ENCODE measurements around the gene OXCT1.
"Not testable (repeated sequence)": the region's sequence is repeated elsewhere in the genome, so short reads cannot be mapped to it uniquely, and the experiment has no call there.

The OXCT1 gene

GRCh38 chr5:41747301-41747700 lies 122.9 kb downstream of the OXCT1 start:
- no peak overlapping the region for H2AFZ ChIP-seq (ENCODE audit: low read depth, low read length)
- H3K4me3 ChIP-seq (ENCODE audit: low read length), result no peak overlapping the region
- H3K27me3 ChIP-seq (ENCODE audit: insufficient read depth, low read length), result no peaks in the 10 kb centered on the region
- H3K4me1 ChIP-seq (ENCODE audit: insufficient read depth, low read length), result no peaks in the 10 kb centered on the region
- no peaks in the 10 kb centered on the region for H3K9me3 ChIP-seq (ENCODE audit: low read length)
- no peaks in the 10 kb centered on the region for H3K36me3 ChIP-seq (ENCODE audit: insufficient read depth, low read length)

- not testable (repeated sequence) for H2AFZ ChIP-seq (ENCODE audit: low read depth, low read length); H3K9me3 ChIP-seq (ENCODE audit: low read length); H3K4me1 ChIP-seq (ENCODE audit: insufficient read depth, low read length); H3K27me3 ChIP-seq (ENCODE audit: insufficient read depth, low read length); H3K36me3 ChIP-seq (ENCODE audit: insufficient read depth, low read length); H3K4me3 ChIP-seq (ENCODE audit: low read length)
Measured at GRCh38 chr5:41742608-41743007, 127.6 kb downstream of the OXCT1 start.

- H3K9me3 ChIP-seq (ENCODE audit: low read length), result no peaks in the 10 kb centered on the region
- H3K36me3 ChIP-seq (ENCODE audit: insufficient read depth, low read length), result no peaks in the 10 kb centered on the region
- no peaks in the 10 kb centered on the region for H3K27me3 ChIP-seq (ENCODE audit: insufficient read depth, low read length)
- no peak overlapping the region for H2AFZ ChIP-seq (ENCODE audit: low read depth, low read length)
- no peaks in the 10 kb centered on the region for H3K4me1 ChIP-seq (ENCODE audit: insufficient read depth, low read length)
- no peak overlapping the region for H3K4me3 ChIP-seq (ENCODE audit: low read length)
Measured at GRCh38 chr5:41738710-41739354, 131.4 kb downstream of the OXCT1 start.

GRCh38 chr5:41736641-41737040 lies 133.6 kb downstream of the OXCT1 start:
- Histone ChIP-seq H3K4me3 (ENCODE audit: low read length) (no peak overlapping the region), H3K4me1 (ENCODE audit: insufficient read depth, low read length) (no peaks in the 10 kb centered on the region), H2AFZ (ENCODE audit: low read depth, low read length) (no peak overlapping the region), H3K9me3 (ENCODE audit: low read length) (no peaks in the 10 kb centered on the region), H3K27me3 (ENCODE audit: insufficient read depth, low read length) (no peaks in the 10 kb centered on the region), H3K36me3 (ENCODE audit: insufficient read depth, low read length) (no peaks in the 10 kb centered on the region)

GRCh38 chr5:41735213-41735612 lies 135.0 kb downstream of the OXCT1 start:
- Histone ChIP-seq H3K4me1 (ENCODE audit: insufficient read depth, low read length) (no peaks in the 10 kb centered on the region), H3K36me3 (ENCODE audit: insufficient read depth, low read length) (no peaks in the 10 kb centered on the region), H3K9me3 (ENCODE audit: low read length) (no peaks in the 10 kb centered on the region), H3K4me3 (ENCODE audit: low read length) (no peak overlapping the region), H3K27me3 (ENCODE audit: insufficient read depth, low read length) (no peaks in the 10 kb centered on the region), H2AFZ (ENCODE audit: low read depth, low read length) (no peak overlapping the region)

- not testable (repeated sequence) for H3K4me3 ChIP-seq (ENCODE audit: low read length); H3K27me3 ChIP-seq (ENCODE audit: insufficient read depth, low read length); H3K4me1 ChIP-seq (ENCODE audit: insufficient read depth, low read length); H2AFZ ChIP-seq (ENCODE audit: low read depth, low read length); H3K9me3 ChIP-seq (ENCODE audit: low read length); H3K36me3 ChIP-seq (ENCODE audit: insufficient read depth, low read length)
Measured at GRCh38 chr5:41729381-41729780, 140.8 kb downstream of the OXCT1 start.

GRCh38 chr5:41728281-41728680 lies 141.9 kb downstream of the OXCT1 start:
- H3K36me3 ChIP-seq (ENCODE audit: insufficient read depth, low read length), result no peaks in the 10 kb centered on the region
- H3K9me3 ChIP-seq (ENCODE audit: low read length), result no peaks in the 10 kb centered on the region
- no peak overlapping the region for H2AFZ ChIP-seq (ENCODE audit: low read depth, low read length)
- H3K4me1 ChIP-seq (ENCODE audit: insufficient read depth, low read length), result no peaks in the 10 kb centered on the region
- H3K27me3 ChIP-seq (ENCODE audit: insufficient read depth, low read length), result no peaks in the 10 kb centered on the region
- H3K4me3 ChIP-seq (ENCODE audit: low read length), result no peak overlapping the region

GRCh38 chr5:41722359-41722950 lies 147.8 kb downstream of the OXCT1 start:
- H3K9me3 ChIP-seq (ENCODE audit: low read length), result no peaks in the 10 kb centered on the region
- H2AFZ ChIP-seq (ENCODE audit: low read depth, low read length), result no peak overlapping the region
- no peaks in the 10 kb centered on the region for H3K36me3 ChIP-seq (ENCODE audit: insufficient read depth, low read length)
- no peaks in the 10 kb centered on the region for H3K4me1 ChIP-seq (ENCODE audit: insufficient read depth, low read length)
- no peaks in the 10 kb centered on the region for H3K27me3 ChIP-seq (ENCODE audit: insufficient read depth, low read length)
- H3K4me3 ChIP-seq (ENCODE audit: low read length), result no peak overlapping the region

- H3K27me3 ChIP-seq (ENCODE audit: insufficient read depth, low read length), result no peaks in the 10 kb centered on the region
- no peak overlapping the region for H2AFZ ChIP-seq (ENCODE audit: low read depth, low read length)
- H3K4me1 ChIP-seq (ENCODE audit: insufficient read depth, low read length), result no peaks in the 10 kb centered on the region
- no peaks in the 10 kb centered on the region for H3K36me3 ChIP-seq (ENCODE audit: insufficient read depth, low read length)
- no peak overlapping the region for H3K4me3 ChIP-seq (ENCODE audit: low read length)
- H3K9me3 ChIP-seq (ENCODE audit: low read length), result no peaks in the 10 kb centered on the region
Measured at GRCh38 chr5:41721516-41721915, 148.7 kb downstream of the OXCT1 start.

GRCh38 chr5:41716382-41716781 lies 153.8 kb downstream of the OXCT1 start:
- no peaks in the 10 kb centered on the region for H3K4me1 ChIP-seq (ENCODE audit: insufficient read depth, low read length)
- H3K27me3 ChIP-seq (ENCODE audit: insufficient read depth, low read length), result no peaks in the 10 kb centered on the region
- H2AFZ ChIP-seq (ENCODE audit: low read depth, low read length), result no peak overlapping the region
- H3K36me3 ChIP-seq (ENCODE audit: insufficient read depth, low read length), result no peaks in the 10 kb centered on the region
- H3K4me3 ChIP-seq (ENCODE audit: low read length), result no peak overlapping the region
- H3K9me3 ChIP-seq (ENCODE audit: low read length), result no peaks in the 10 kb centered on the region

GRCh38 chr5:41714446-41714845 lies 155.8 kb downstream of the OXCT1 start:
- H2AFZ ChIP-seq (ENCODE audit: low read depth, low read length); H3K27me3 ChIP-seq (ENCODE audit: insufficient read depth, low read length); H3K4me3 ChIP-seq (ENCODE audit: low read length); H3K36me3 ChIP-seq (ENCODE audit: insufficient read depth, low read length); H3K9me3 ChIP-seq (ENCODE audit: low read length); H3K4me1 ChIP-seq (ENCODE audit: insufficient read depth, low read length): not testable (repeated sequence)

- no peaks in the 10 kb centered on the region for H3K9me3 ChIP-seq (ENCODE audit: low read length)
- no peaks in the 10 kb centered on the region for H3K27me3 ChIP-seq (ENCODE audit: insufficient read depth, low read length)
- no peaks in the 10 kb centered on the region for H3K36me3 ChIP-seq (ENCODE audit: insufficient read depth, low read length)
- no peak overlapping the region for H3K4me3 ChIP-seq (ENCODE audit: low read length)
- H3K4me1 ChIP-seq (ENCODE audit: insufficient read depth, low read length), result no peaks in the 10 kb centered on the region
- H2AFZ ChIP-seq (ENCODE audit: low read depth, low read length), result no peak overlapping the region
Measured at GRCh38 chr5:41708604-41708940, 161.7 kb downstream of the OXCT1 start.

GRCh38 chr5:41707853-41708603 lies 162.2 kb downstream of the OXCT1 start:
- H3K4me1 ChIP-seq (ENCODE audit: insufficient read depth, low read length), result no peaks in the 10 kb centered on the region
- no peaks in the 10 kb centered on the region for H3K36me3 ChIP-seq (ENCODE audit: insufficient read depth, low read length)
- no peaks in the 10 kb centered on the region for H3K27me3 ChIP-seq (ENCODE audit: insufficient read depth, low read length)
- H3K4me3 ChIP-seq (ENCODE audit: low read length), result no peak overlapping the region
- no peaks in the 10 kb centered on the region for H3K9me3 ChIP-seq (ENCODE audit: low read length)
- H2AFZ ChIP-seq (ENCODE audit: low read depth, low read length), result no peak overlapping the region
